Panc1 (cell line): Measurements from ENCODE around the gene SCRN2. TPM values are rescaled to one million over a fixed set of nuclear protein-coding genes. Genes with fewer than 3 reads are reported as not detected.

Experiments used
- ATAC-seq: fragments of 200-7000 bp; cut with Tn5 transposase; 2 replicates; pipeline ENCODE4 v1.9.1; 2020; ENCODE audit warnings: mild to moderate bottlenecking, moderate library complexity
- BruUV-seq: library from RNA; stranded (reverse); fragments of 400-500 nt; replicated peaks from 2 replicates; lab custom pipeline; 2021; lab: Mats Ljungman, UMichigan
- CTCF ChIA-PET: fragments of 300-600 bp; sonication (Branson Sonifier 250); formaldehyde crosslinking; loops from one replicate; lab custom pipeline; 2022; ENCODE audit warnings: antibody characterized with exemption; lab: Charles Lee
- POLR2A ChIA-PET: fragments of 300-600 bp; sonication (Branson Sonifier 250); formaldehyde crosslinking; loops from one replicate; lab custom pipeline; 2022; ENCODE audit warnings: antibody characterized with exemption; lab: Charles Lee
- DNase-seq: peaks from one replicate; pipeline ENCODE4 v3.0.0-alpha.2; 2010; ENCODE audit warnings: low read depth, low spot score
- H3K27ac ChIP-seq: 2 replicates; pipeline ENCODE4 v1.5.1; 2011; ENCODE audit warnings: mild to moderate bottlenecking, low read length, inconsistent platforms
- H3K27me3 ChIP-seq: fragments of 200-500 bp; sonication (Bioruptor generic); 2 replicates; pipeline ENCODE4 v1.6.0; 2014; ENCODE audit warnings: low read length, inconsistent platforms; ENCODE audit not compliant: control insufficient read depth, insufficient read depth
- H3K36me3 ChIP-seq: fragments of 200-500 bp; sonication (Bioruptor generic); 2 replicates; pipeline ENCODE4 v1.5.1; 2014; ENCODE audit warnings: inconsistent platforms, mild to moderate bottlenecking, low read length, moderate library complexity; ENCODE audit not compliant: control insufficient read depth, insufficient read depth
- H3K4me1 ChIP-seq: 2 replicates; pipeline ENCODE4 v1.5.1; 2011; ENCODE audit warnings: inconsistent platforms, mild to moderate bottlenecking, low read length, moderate library complexity; ENCODE audit not compliant: control insufficient read depth, insufficient read depth
- H3K4me3 ChIP-seq, 2 experiments: 2 replicates each; pipeline ENCODE4 v1.5.1; 2011 to 2012; ENCODE audit warnings: low read depth in 2 of 2, low read length in 2 of 2, mild to moderate bottlenecking in 2 of 2, inconsistent platforms in 1 of 2, moderate library complexity in 1 of 2
- H3K9me3 ChIP-seq: fragments of 200-500 bp; sonication (Bioruptor generic); 2 replicates; pipeline ENCODE4 v1.5.1; 2014; ENCODE audit warnings: low read depth, mild to moderate bottlenecking, inconsistent platforms, low read length, moderate library complexity; ENCODE audit not compliant: control insufficient read depth, insufficient read depth
- POLR2AphosphoS5 ChIP-seq: IDR thresholded peaks from 2 replicates; pipeline ENCODE4 v1.6.1; 2012; ENCODE audit warnings: mild to moderate bottlenecking, low read depth, low read length, moderate library complexity
- SIN3A ChIP-seq: IDR thresholded peaks from 2 replicates; pipeline ENCODE4 v1.6.1; 2012; ENCODE audit warnings: low read depth, mild to moderate bottlenecking, low read length, moderate library complexity, borderline replicate concordance; ENCODE audit not compliant: insufficient read depth
- TCF7L2 ChIP-seq: IDR thresholded peaks from 2 replicates; pipeline ENCODE4 v1.6.1; 2011; ENCODE audit warnings: mild to moderate bottlenecking, low read depth, low read length, inconsistent platforms
- in situ Hi-C: cut with HindIII; loops from 2 replicates; pipeline ENCODE4 v1.10.0; 2016; ENCODE audit warnings: low sequenced_read_pairs, low pct_unique_long_range_greater_than_20kb
- intact Hi-C: fragments of 100-400 bp; cut with micrococcal nuclease; formaldehyde crosslinking; loops from one replicate; pipeline ENCODE4 v1.10.0; 2022; ENCODE audit not compliant: unreplicated experiment
- total RNA-seq: library from RNA; stranded (reverse); gene quantifications from one replicate; pipeline ENCODE4 v1.2.1, GENCODE V29; 2021; ENCODE audit not compliant: unreplicated experiment
- TF ChIP-seq, protein P1 (sequence below), 2 experiments: IDR thresholded peaks; 2 replicates each; pipeline ENCODE4 v1.6.1; 2011 to 2012; ENCODE audit warnings: low read depth in 2 of 2, control low read depth in 1 of 2, low read length in 1 of 2, mild to moderate bottlenecking in 1 of 2, moderate library complexity in 1 of 2; ENCODE audit not compliant: insufficient read depth in 1 of 2
- TF ChIP-seq, protein P2 (sequence below): fragments of 450-650 bp; IDR thresholded peaks from 2 replicates; pipeline ENCODE4 v1.5.1; 2017; ENCODE audit warnings: mild to moderate bottlenecking

SCRN2 gene
- total RNA-seq, 1 experiment from 2014 or later: 34.9 TPM

DNA sequence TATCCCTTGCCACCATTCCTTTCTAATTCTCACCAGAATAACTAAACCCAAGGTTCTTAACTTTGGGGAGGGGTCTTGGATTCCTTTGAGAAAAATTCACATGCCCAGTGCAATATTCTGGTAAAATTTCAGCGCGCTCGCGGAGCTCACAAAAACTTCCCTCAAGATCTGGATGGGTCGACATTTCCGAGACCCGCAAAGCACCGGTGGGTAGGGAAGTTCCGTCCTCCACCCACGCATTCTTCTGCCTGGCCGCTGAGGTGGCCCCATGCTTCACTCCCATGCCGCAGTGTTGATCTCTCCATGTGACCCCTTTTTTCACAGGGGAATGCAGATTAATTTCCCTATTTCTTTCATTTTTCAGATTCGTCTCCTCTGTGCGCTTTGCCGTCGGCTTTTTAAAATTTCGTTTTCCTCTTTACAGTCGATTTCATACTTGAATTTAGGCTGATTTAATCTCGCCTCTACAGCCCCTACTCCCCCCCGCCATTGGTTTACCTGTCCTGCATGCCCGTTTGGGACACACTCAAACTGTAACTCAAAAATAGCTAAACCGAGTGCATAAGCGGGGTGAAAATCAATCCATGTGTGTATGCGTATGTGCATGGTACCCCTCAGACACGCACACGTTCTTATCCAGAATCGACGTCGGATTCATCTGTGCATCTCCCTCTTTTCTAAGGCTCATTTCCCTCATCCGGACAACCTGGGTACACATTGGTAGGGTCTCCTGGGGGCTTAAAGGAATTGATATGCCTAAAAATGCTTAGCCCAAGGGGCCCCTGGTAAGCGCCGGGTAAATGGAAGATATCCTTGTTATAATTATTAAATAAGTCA is 11.3 kb upstream of the SCRN2 start:
- no peak overlapping the region for H3K27ac ChIP-seq
- no TSS peak for BruUV-seq
- peaks cover 3% of the 10 kb centered on the region; the same call in 1 of the 2 replicates for H3K4me1 ChIP-seq
- peaks cover 22% of the 10 kb centered on the region for H3K27me3 ChIP-seq
- H3K4me3 ChIP-seq: no peak overlapping the region
- H3K36me3 ChIP-seq: no peaks in the 10 kb centered on the region
- ChIA-PET CTCF (no interaction called here), POLR2A (no interaction called here)
- TF ChIP-seq TCF7L2 (no peak), POLR2AphosphoS5 (no peak)
- TF ChIP-seq, protein P1, sequence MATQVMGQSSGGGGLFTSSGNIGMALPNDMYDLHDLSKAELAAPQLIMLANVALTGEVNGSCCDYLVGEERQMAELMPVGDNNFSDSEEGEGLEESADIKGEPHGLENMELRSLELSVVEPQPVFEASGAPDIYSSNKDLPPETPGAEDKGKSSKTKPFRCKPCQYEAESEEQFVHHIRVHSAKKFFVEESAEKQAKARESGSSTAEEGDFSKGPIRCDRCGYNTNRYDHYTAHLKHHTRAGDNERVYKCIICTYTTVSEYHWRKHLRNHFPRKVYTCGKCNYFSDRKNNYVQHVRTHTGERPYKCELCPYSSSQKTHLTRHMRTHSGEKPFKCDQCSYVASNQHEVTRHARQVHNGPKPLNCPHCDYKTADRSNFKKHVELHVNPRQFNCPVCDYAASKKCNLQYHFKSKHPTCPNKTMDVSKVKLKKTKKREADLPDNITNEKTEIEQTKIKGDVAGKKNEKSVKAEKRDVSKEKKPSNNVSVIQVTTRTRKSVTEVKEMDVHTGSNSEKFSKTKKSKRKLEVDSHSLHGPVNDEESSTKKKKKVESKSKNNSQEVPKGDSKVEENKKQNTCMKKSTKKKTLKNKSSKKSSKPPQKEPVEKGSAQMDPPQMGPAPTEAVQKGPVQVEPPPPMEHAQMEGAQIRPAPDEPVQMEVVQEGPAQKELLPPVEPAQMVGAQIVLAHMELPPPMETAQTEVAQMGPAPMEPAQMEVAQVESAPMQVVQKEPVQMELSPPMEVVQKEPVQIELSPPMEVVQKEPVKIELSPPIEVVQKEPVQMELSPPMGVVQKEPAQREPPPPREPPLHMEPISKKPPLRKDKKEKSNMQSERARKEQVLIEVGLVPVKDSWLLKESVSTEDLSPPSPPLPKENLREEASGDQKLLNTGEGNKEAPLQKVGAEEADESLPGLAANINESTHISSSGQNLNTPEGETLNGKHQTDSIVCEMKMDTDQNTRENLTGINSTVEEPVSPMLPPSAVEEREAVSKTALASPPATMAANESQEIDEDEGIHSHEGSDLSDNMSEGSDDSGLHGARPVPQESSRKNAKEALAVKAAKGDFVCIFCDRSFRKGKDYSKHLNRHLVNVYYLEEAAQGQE (IDR thresholded peaks at IDR 0.05; ENCODE audit: insufficient read depth in 1 of 2, low read depth in 2 of 2, low read length in 1 of 2): no peak
- in situ Hi-C loops: no loop called here
- DNase-seq (no peak), ATAC-seq (no peak)
- intact Hi-C loops: no loop called here
- no peaks in the 10 kb centered on the region for H3K9me3 ChIP-seq

DNA sequence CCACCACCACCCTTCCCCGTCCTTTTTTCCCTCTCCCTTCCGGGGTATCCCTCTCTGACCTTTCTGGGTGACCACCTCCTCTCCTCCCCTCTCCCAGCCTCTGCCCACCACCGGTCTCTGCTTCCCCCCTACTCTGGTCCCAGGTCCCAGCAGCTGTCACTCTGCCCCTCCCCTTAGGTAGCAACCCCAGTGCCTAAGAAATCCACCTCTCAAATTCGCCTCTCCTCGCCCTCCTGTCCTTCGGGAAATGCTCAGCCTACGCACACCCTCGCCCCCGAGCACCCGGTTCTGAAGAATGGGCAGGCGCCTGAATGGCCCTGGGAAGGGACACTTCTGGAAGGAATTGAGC is 10.7 kb upstream of the SCRN2 start:
- TF ChIP-seq, protein P2, sequence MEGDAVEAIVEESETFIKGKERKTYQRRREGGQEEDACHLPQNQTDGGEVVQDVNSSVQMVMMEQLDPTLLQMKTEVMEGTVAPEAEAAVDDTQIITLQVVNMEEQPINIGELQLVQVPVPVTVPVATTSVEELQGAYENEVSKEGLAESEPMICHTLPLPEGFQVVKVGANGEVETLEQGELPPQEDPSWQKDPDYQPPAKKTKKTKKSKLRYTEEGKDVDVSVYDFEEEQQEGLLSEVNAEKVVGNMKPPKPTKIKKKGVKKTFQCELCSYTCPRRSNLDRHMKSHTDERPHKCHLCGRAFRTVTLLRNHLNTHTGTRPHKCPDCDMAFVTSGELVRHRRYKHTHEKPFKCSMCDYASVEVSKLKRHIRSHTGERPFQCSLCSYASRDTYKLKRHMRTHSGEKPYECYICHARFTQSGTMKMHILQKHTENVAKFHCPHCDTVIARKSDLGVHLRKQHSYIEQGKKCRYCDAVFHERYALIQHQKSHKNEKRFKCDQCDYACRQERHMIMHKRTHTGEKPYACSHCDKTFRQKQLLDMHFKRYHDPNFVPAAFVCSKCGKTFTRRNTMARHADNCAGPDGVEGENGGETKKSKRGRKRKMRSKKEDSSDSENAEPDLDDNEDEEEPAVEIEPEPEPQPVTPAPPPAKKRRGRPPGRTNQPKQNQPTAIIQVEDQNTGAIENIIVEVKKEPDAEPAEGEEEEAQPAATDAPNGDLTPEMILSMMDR: no peak
- TF ChIP-seq SIN3A (no peak), POLR2AphosphoS5 (no peak), TCF7L2 (no peak)
- TF ChIP-seq, protein P1 (IDR thresholded peaks at IDR 0.05; ENCODE audit: insufficient read depth in 1 of 2, low read depth in 2 of 2, low read length in 1 of 2): no peak
- ATAC-seq (no peak), DNase-seq (no peak)
- Histone ChIP-seq H3K4me1 (peaks cover 3% of the 10 kb centered on the region; the same call in 1 of the 2 replicates), H3K27ac (no peak overlapping the region), H3K4me3 (no peak overlapping the region), H3K9me3 (no peaks in the 10 kb centered on the region), H3K27me3 (peaks cover 22% of the 10 kb centered on the region), H3K36me3 (no peaks in the 10 kb centered on the region)
- intact Hi-C loops (no loop called here), in situ Hi-C loops (no loop called here)
- ChIA-PET CTCF (no interaction called here), POLR2A (no interaction called here)
- BruUV-seq: no TSS peak
